Liver (tissue), 9 donors: ENCODE data around the gene SEZ6. TPM values are rescaled to one million over a fixed set of nuclear protein-coding genes. Genes with fewer than 3 reads are reported as not detected.

ENCODE experiments used
- DNase-seq: peaks from one replicate; pipeline ENCODE4 v3.0.0-alpha.2; 2017; ENCODE audit warnings: low spot score
- H3K27ac ChIP-seq, 2 donors: one replicate each; pipeline ENCODE4 v1.7.0; 2013; ENCODE audit warnings: inconsistent platforms in 2 of 2, low read length in 2 of 2, control low read depth in 1 of 2, low read depth in 1 of 2, mild to moderate bottlenecking in 1 of 2
- H3K27me3 ChIP-seq, 4 donors: one replicate each; pipeline versions ENCODE4 v1.6.1 to v1.7.0; 2013; ENCODE audit warnings: low read length in 3 of 4, inconsistent platforms in 1 of 4, mild to moderate bottlenecking in 1 of 4, moderate library complexity in 1 of 4; ENCODE audit not compliant: control insufficient read depth in 4 of 4, insufficient read depth in 4 of 4
- H3K36me3 ChIP-seq, 4 donors: one replicate each; pipeline versions ENCODE4 v1.6.1 to v1.7.0; 2013; ENCODE audit warnings: low read length in 3 of 4, mild to moderate bottlenecking in 3 of 4, low read depth in 1 of 4, moderate library complexity in 1 of 4; ENCODE audit not compliant: control insufficient read depth in 4 of 4, insufficient read depth in 3 of 4
- H3K4me1 ChIP-seq, 4 donors: one replicate each; pipeline versions ENCODE4 v1.6.1 to v1.7.0; 2013; ENCODE audit warnings: low read length in 3 of 4, mild to moderate bottlenecking in 3 of 4, moderate library complexity in 1 of 4; ENCODE audit not compliant: control insufficient read depth in 4 of 4, insufficient read depth in 4 of 4
- H3K4me3 ChIP-seq, 3 donors: one replicate each; pipeline versions ENCODE4 v1.6.1 to v1.7.0; 2013; ENCODE audit warnings: low read length in 3 of 3, control low read depth in 1 of 3, low read depth in 1 of 3, mild to moderate bottlenecking in 1 of 3
- H3K9ac ChIP-seq, 2 donors: one replicate each; pipeline ENCODE4 v1.7.0; 2013; ENCODE audit warnings: low read length in 2 of 2, mild to moderate bottlenecking in 2 of 2, moderate library complexity in 2 of 2, control low read depth in 1 of 2, low read depth in 1 of 2
- H3K9me3 ChIP-seq, 4 donors: one replicate each; pipeline versions ENCODE4 v1.6.1 to v1.7.0; 2013; ENCODE audit warnings: low read length in 3 of 4; ENCODE audit not compliant: control insufficient read depth in 4 of 4
- CTCF ChIP-seq: fragments of 150-350 bp; IDR thresholded peaks from 2 replicates; pipeline ENCODE4 v1.5.1; 2017; ENCODE audit warnings: improper control_type of control experiment, low read depth, low read length; ENCODE audit not compliant: missing input control
- FOXA1 ChIP-seq: IDR thresholded peaks from 2 replicates; pipeline ENCODE4 v1.6.1; 2016; ENCODE audit warnings: antibody characterized with exemption
- FOXA2 ChIP-seq: IDR thresholded peaks from 2 replicates; pipeline ENCODE4 v1.6.1; 2016; ENCODE audit warnings: antibody characterized with exemption
- HNF4G ChIP-seq: IDR thresholded peaks from 2 replicates; pipeline ENCODE4 v1.6.1; 2016; ENCODE audit warnings: antibody characterized with exemption
- NR2F2 ChIP-seq: IDR thresholded peaks from 2 replicates; pipeline ENCODE4 v1.6.1; 2016; ENCODE audit warnings: antibody characterized with exemption
- RAD21 ChIP-seq, 2 donors: IDR thresholded peaks; 2 replicates each; pipeline ENCODE4 v1.6.1; 2016; ENCODE audit warnings: antibody characterized with exemption in 2 of 2, mild to moderate bottlenecking in 2 of 2
- REST ChIP-seq: IDR thresholded peaks from 2 replicates; pipeline ENCODE4 v1.6.1; 2016; ENCODE audit warnings: antibody characterized with exemption, mild to moderate bottlenecking
- RXRA ChIP-seq, 2 donors: IDR thresholded peaks; 2 replicates each; pipeline ENCODE4 v1.6.1; 2017 to 2018; ENCODE audit warnings: antibody characterized with exemption in 2 of 2, mild to moderate bottlenecking in 1 of 2
- SP1 ChIP-seq: IDR thresholded peaks from 2 replicates; pipeline ENCODE4 v1.6.1; 2018; ENCODE audit warnings: antibody characterized with exemption, mild to moderate bottlenecking
- TAF1 ChIP-seq: conservative IDR thresholded peaks from 2 replicates; pipeline ENCODE4 v1.6.1; 2016; ENCODE audit warnings: antibody characterized with exemption, mild to moderate bottlenecking
- YY1 ChIP-seq: IDR thresholded peaks from 2 replicates; pipeline ENCODE4 v1.6.1; 2016; ENCODE audit warnings: antibody characterized with exemption, mild to moderate bottlenecking
- ZBTB33 ChIP-seq: IDR thresholded peaks from 2 replicates; pipeline ENCODE4 v1.6.1; 2016; ENCODE audit warnings: antibody characterized with exemption
- WGBS: extraction: QIAGEN DNeasy Blood & Tissue Kit; methylation state at CpG from one replicate; pipeline ENCODE4 v1.1.7; 2013; 5-methylcytosine and 5-hydroxymethylcytosine counted together
- polyA plus RNA-seq, 2 donors: library from polyadenylated mRNA; stranded (reverse) in 1 of 2; unstranded in 1 of 2; fragments of 200-250 nt in 1 of 2; fragments of >200 nt in 1 of 2; fragmentation: Nextera tagmentation in 1 of 2; extraction: Ambion mirVana in 1 of 2; gene quantifications; one replicate each; pipeline versions ENCODE4 v1.2.1 to v1.2.3, GENCODE V29; 2013 to 2015
- total RNA-seq, 2 donors: library from RNA; depleted of rRNA; stranded (reverse); fragments of >200 nt; gene quantifications; one replicate each; pipeline ENCODE4 v1.2.3, GENCODE V29; 2014
- donor health status: healthy.
- donor health status: healthy.
- donor health status: healthy.
- donor health status: healthy.
- donor health status: healthy.

SEZ6 gene
- total and polyA plus RNA-seq, 4 donors = 0.39 TPM; not detected in 3

- TF ChIP-seq ZBTB33 (no peak), TAF1 (no peak), FOXA2 (no peak), NR2F2 (no peak), HNF4G (no peak)
Measured at GRCh38 chr17:28950017-28950751, 55.6 kb downstream of the SEZ6 start (continued).

GRCh38 chr17:28949185-28950016 is 56.4 kb downstream of the SEZ6 start:
- Histone ChIP-seq H3K4me1 (peaks cover 3 to 30% (median 23%) of the 10 kb centered on the region in 4 donors), H3K9ac (peak overlapping the region; percentile 78 to 88), H3K27ac (peak overlapping the region; percentile 87 to 88), H3K27me3 (no peaks in the 10 kb centered on the region), H3K36me3 (no peaks in the 10 kb centered on the region), H3K9me3 (no peaks in the 10 kb centered on the region), H3K4me3 (peak overlapping the region; percentile 73 to 94 (median 94))
- DNase-seq = peak; percentile 71
- TF ChIP-seq YY1 (peak; percentile 96), RAD21 (IDR thresholded peaks at IDR 0.05) (peak in 1 of 2 donors; percentile 31), FOXA2 (no peak)
- under 1% methylated on average over 61 of the region's 61 CpGs for WGBS

GRCh38 chr17:28948873-28949184 is 57.0 kb downstream of the SEZ6 start:
- Histone ChIP-seq H3K27me3 (no peaks in the 10 kb centered on the region), H3K36me3 (peaks cover 0 to 3% (median 1%) of the 10 kb centered on the region in 4 donors), H3K27ac (peak overlapping the region; percentile 87 to 88), H3K9ac (peak overlapping the region; percentile 8 to 78), H3K9me3 (no peaks in the 10 kb centered on the region), H3K4me1 (peaks cover 3 to 30% (median 23%) of the 10 kb centered on the region in 4 donors), H3K4me3 (peak overlapping the region; percentile 73 to 94 (median 94))
- under 1% methylated on average over 15 of the region's 15 CpGs for WGBS
- TF ChIP-seq NR2F2 (no peak), SP1 (no peak), FOXA1 (no peak), YY1 (no peak), CTCF (no peak), RXRA (IDR thresholded peaks at IDR 0.05) (peak in 1 of 2 donors; percentile 29), REST (no peak)
- DNase-seq = no peak
